HepG2 (cell line): ENCODE measurements around the gene CAB39. TPM values are rescaled to one million over a fixed set of nuclear protein-coding genes. Genes with fewer than 3 reads are reported as not detected.

Experiments used
- ATAC-seq: fragments of 200-7000 bp; cut with Tn5 transposase; 3 replicates; pipeline ENCODE4 v1.9.1; 2020; ENCODE audit warnings: mild to moderate bottlenecking, moderate library complexity
- BruUV-seq: library from RNA; stranded (reverse); fragments of 400-500 nt; replicated peaks from 2 replicates; lab custom pipeline; 2021; lab: Mats Ljungman, UMichigan
- CTCF ChIA-PET: fragments of 300-600 bp; formaldehyde crosslinking; extraction: SDS; loops from one replicate; lab custom pipeline; 2021; ENCODE audit warnings: low total read pairs, inconsistent platforms, low intra/inter-chr PET ratio; lab: Yijun Ruan, JAX
- POLR2A ChIA-PET: fragments of 350-600 bp; sonication (Branson Sonifier 250); formaldehyde crosslinking; loops from one replicate; lab custom pipeline; 2020; ENCODE audit warnings: antibody characterized with exemption, inconsistent platforms; lab: Yijun Ruan, JAX
- DNase-seq: peaks from one replicate; pipeline ENCODE4 v3.0.0-alpha.2; 2015; ENCODE audit warnings: low spot score
- FAIRE-seq: peaks from 3 replicates; lab custom pipeline; 2011; peaks lifted over from hg19 to GRCh38; lab: Jason Lieb, UNC
- H2AFZ ChIP-seq: one replicate; pipeline ENCODE4 v1.6.1; 2011; ENCODE audit warnings: low read length, inconsistent platforms
- H3K27ac ChIP-seq: fragments of 300-600 bp; 3 replicates; pipeline ENCODE4 v1.8.0; 2011; ENCODE audit warnings: mixed run types, mild to moderate bottlenecking, mixed read lengths, low read length, inconsistent platforms; ENCODE audit not compliant: insufficient read depth; ENCODE audit errors: extremely low read length
- H3K27me3 ChIP-seq, 2 experiments: fragments of 200-600 bp in 1 of 2; 2 replicates in 1 of 2; 3 replicates in 1 of 2; pipeline versions ENCODE4 v1.6.0 to v1.8.0; 2011; ENCODE audit warnings: low read length in 2 of 2, mild to moderate bottlenecking in 2 of 2, moderate library complexity in 2 of 2, inconsistent platforms in 1 of 2; ENCODE audit not compliant: insufficient read depth in 2 of 2, control insufficient read depth in 1 of 2
- H3K36me3 ChIP-seq, 2 experiments: fragments of 200-600 bp in 1 of 2; replicated peaks in 1 of 2; 2 replicates in 1 of 2; 3 replicates in 1 of 2; pipeline versions ENCODE4 v1.5.1 to v1.8.0; 2011; ENCODE audit warnings: low read length in 2 of 2, inconsistent platforms in 1 of 2; ENCODE audit not compliant: insufficient read depth in 2 of 2, control insufficient read depth in 1 of 2
- H3K4me1 ChIP-seq: 2 replicates; pipeline ENCODE4 v1.5.1; 2012; ENCODE audit warnings: low read length, inconsistent platforms; ENCODE audit not compliant: insufficient read depth
- H3K4me2 ChIP-seq: 2 replicates; pipeline ENCODE4 v1.6.0; 2011; ENCODE audit warnings: low read depth, low read length, inconsistent platforms
- H3K4me3 ChIP-seq, 3 experiments: fragments of 200-600 bp in 1 of 3; sonication (generic), shearing (Covaris generic) in 1 of 3; replicated peaks in 1 of 3; 2 replicates each; pipeline ENCODE4 v1.5.1; 2011 to 2016; ENCODE audit warnings: low read length in 3 of 3, inconsistent platforms in 2 of 3, low read depth in 2 of 3, mild to moderate bottlenecking in 2 of 3, control low read depth in 1 of 3, mixed read lengths in 1 of 3; ENCODE audit not compliant: insufficient read depth in 1 of 3
- H3K79me2 ChIP-seq: one replicate; pipeline ENCODE4 v1.6.1; 2011; ENCODE audit warnings: low read length, inconsistent platforms; ENCODE audit not compliant: insufficient read depth
- H3K9ac ChIP-seq: 2 replicates; pipeline ENCODE4 v1.6.0; 2011; ENCODE audit warnings: mild to moderate bottlenecking, low read depth, low read length, inconsistent platforms; ENCODE audit not compliant: insufficient read depth
- H3K9me3 ChIP-seq: 2 replicates; pipeline ENCODE4 v1.5.1; 2012; ENCODE audit warnings: mild to moderate bottlenecking, low read length
- H4K20me1 ChIP-seq: 2 replicates; pipeline ENCODE4 v1.6.0; 2011; ENCODE audit warnings: inconsistent platforms, mild to moderate bottlenecking, low read length, moderate library complexity; ENCODE audit not compliant: insufficient read depth
- DRAP1 ChIP-seq: IDR thresholded peaks from 2 replicates; pipeline ENCODE4 v1.6.1; 2016; ENCODE audit warnings: missing genetic modification reagents, missing compliant biosample characterization
- IRF1 ChIP-seq: sonication (generic); formaldehyde crosslinking; IDR thresholded peaks from 2 replicates; pipeline ENCODE4 v1.4.0; 2020; ENCODE audit warnings: low read depth, mild to moderate bottlenecking, missing genetic modification reagents
- MLLT10 ChIP-seq: sonication (generic); formaldehyde crosslinking; IDR thresholded peaks from 2 replicates; pipeline ENCODE4 v1.4.0; 2020; ENCODE audit warnings: missing genetic modification reagents
- MLXIP ChIP-seq: sonication (generic); formaldehyde crosslinking; IDR thresholded peaks from 2 replicates; pipeline ENCODE4 v1.9.0; 2021; ENCODE audit warnings: missing genetic modification reagents, borderline replicate concordance
- RBM22 ChIP-seq: fragments of 200-400 bp; formaldehyde crosslinking; optimal IDR thresholded peaks from 2 replicates; pipeline ENCODE3; 2017; ENCODE audit warnings: mild to moderate bottlenecking, low read length, moderate library complexity
- SALL1 ChIP-seq: sonication (generic); formaldehyde crosslinking; IDR thresholded peaks from 2 replicates; pipeline ENCODE4 v1.8.0; 2022; ENCODE audit warnings: mild to moderate bottlenecking, missing genetic modification reagents
- ZNF264 ChIP-seq: sonication (generic); formaldehyde crosslinking; IDR thresholded peaks from 2 replicates; pipeline ENCODE4 v1.4.0; 2020; ENCODE audit warnings: missing genetic modification reagents
- ZNF282 ChIP-seq: fragments of 450-650 bp; IDR thresholded peaks from 2 replicates; pipeline ENCODE4 v1.6.1; 2018; ENCODE audit not compliant: partially characterized antibody
- ZNF362 ChIP-seq: sonication (generic); formaldehyde crosslinking; IDR thresholded peaks from 2 replicates; pipeline ENCODE4 v1.4.0; 2020; ENCODE audit warnings: missing genetic modification reagents, mild to moderate bottlenecking, borderline replicate concordance
- WGBS: methylation state at CpG from one replicate; pipeline ENCODE4 v1.1.6; 2017; ENCODE audit warnings: low lambda C conversion rate; 5-methylcytosine and 5-hydroxymethylcytosine counted together
- in situ Hi-C: cut with HindIII; loops from 2 replicates; pipeline ENCODE4 v1.10.0; 2017; ENCODE audit warnings: low pct_unique_long_range_greater_than_20kb; ENCODE audit not compliant: extremely low pct_ligation_motif_present
- intact Hi-C: fragments of 100-400 bp; cut with micrococcal nuclease; formaldehyde crosslinking; loops from one replicate; pipeline ENCODE4 v1.10.0; 2022; ENCODE audit not compliant: unreplicated experiment
- polyA plus RNA-seq, 8 experiments: library from polyadenylated mRNA; depleted of rRNA in 3 of 8; stranded (reverse) in 7 of 8; unstranded in 1 of 8; fragments of >200 nt; fragmentation: Illumina TruSeq in 4 of 8; extraction: Trizol in 4 of 8; gene quantifications; 2 replicates each; pipeline versions ENCODE4 v1.2.1 to v1.2.3, GENCODE V29; 2011 to 2016; ENCODE audit warnings: low read depth in 4 of 8, missing spikeins in 1 of 8, mixed read lengths in 1 of 8; ENCODE audit not compliant: insufficient read depth in 1 of 8
- total RNA-seq, 5 experiments: library from RNA; depleted of rRNA; stranded (reverse); fragments of >200 nt; fragmentation: Illumina TruSeq; extraction: Trizol; gene quantifications; 2 replicates each; pipeline ENCODE4 v1.2.3, GENCODE V29; 2016; ENCODE audit warnings: low read depth in 1 of 5

Gene CAB39
- total and polyA plus RNA-seq, 2 of the 13 experiments (the other 11 are each of a cell fraction or from before 2014, with no cell fraction given), result 19.3 to 45.3 TPM

GRCh38 chr2:230823264-230823964 lies 110.8 kb downstream of the CAB39 start:
- Histone ChIP-seq H3K36me3 (peaks cover 6 to 7% of the 10 kb centered on the region in 2 experiments; a peak in 4 of 5 replicates), H4K20me1 (no peaks in the 10 kb centered on the region), H3K4me1 (no peaks in the 10 kb centered on the region), H3K27ac (no peak overlapping the region), H3K79me2 (no peaks in the 10 kb centered on the region), H3K4me3 (no peak overlapping the region), H3K9ac (no peak overlapping the region), H2AFZ (no peak overlapping the region), H3K4me2 (no peak overlapping the region), H3K9me3 (no peaks in the 10 kb centered on the region), H3K27me3 (peaks cover 0 to 21% of the 10 kb centered on the region in 2 experiments; a peak in 4 of 5 replicates)
- no peak for FAIRE-seq
- peak; percentile 12 for ATAC-seq
- WGBS, result 56% methylated on average over 10 of the region's 10 CpGs
- ChIA-PET CTCF (interaction anchor here (1.7 to 3.0 kb wide), 2 partner anchors 26 to 164 kb away, joined by 15 to 25 read pairs; no protein-coding TSS in a partner anchor), POLR2A (no interaction called here)
- TF ChIP-seq IRF1 (CRISPR knock-in tag) (no peak), RBM22 (peak; percentile 93)
- in situ Hi-C loops (loop anchor here (5.0 to 25.0 kb wide), 2 partner anchors 164 to 811 kb away; no protein-coding TSS in a partner anchor), intact Hi-C loops (no loop called here)
- no peak for DNase-seq
- no TSS peak for BruUV-seq

- Histone ChIP-seq H3K9ac (0 out of 2 replicates have a peak overlapping the region, but pooled peaks have one; percentile 12), H3K79me2 (no peaks in the 10 kb centered on the region), H3K9me3 (no peaks in the 10 kb centered on the region), H4K20me1 (no peaks in the 10 kb centered on the region), H3K36me3 (peaks cover 0 to 3% of the 10 kb centered on the region in 2 experiments; a peak in 1 of 5 replicates), H3K27me3 (peaks cover 2 to 24% of the 10 kb centered on the region in 2 experiments; a peak in 4 of 5 replicates), H3K4me2 (peak overlapping the region; percentile 70), H3K4me3 (peak overlapping the region in 2 of 3 experiments; percentile 28 to 36; a peak in 2 of 6 replicates), H3K4me1 (no peaks in the 10 kb centered on the region), H3K27ac (no peak overlapping the region), H2AFZ (no peak overlapping the region)
- WGBS, result 21% methylated on average over 14 of the region's 14 CpGs
- ChIA-PET CTCF (interaction anchor here (1.7 to 3.0 kb wide), 2 partner anchors 25 to 163 kb away, joined by 15 to 25 read pairs; no protein-coding TSS in a partner anchor), POLR2A (interaction anchor here (1.0 kb wide), 1 partner anchor 229 kb away, joined by 3 read pairs; no protein-coding TSS in a partner anchor)
- no TSS peak for BruUV-seq
- FAIRE-seq (peak; percentile 80), ATAC-seq (peak; percentile 91), DNase-seq (peak; percentile 87)
- in situ Hi-C loops (loop anchor here (5.0 to 25.0 kb wide), 2 partner anchors 163 to 812 kb away; no protein-coding TSS in a partner anchor), intact Hi-C loops (loop anchor here (1.0 kb wide), 2 partner anchors 24 to 163 kb away; no protein-coding TSS in a partner anchor)
- TF ChIP-seq ZNF362, result no peak
- TF ChIP-seq DRAP1, result no peak
- no peak for TF ChIP-seq MLXIP
- TF ChIP-seq ZNF264, result no peak
- TF ChIP-seq ZNF282, result no peak
- TF ChIP-seq MLLT10, result no peak
- peak; percentile 30; the same call in 1 of the 2 replicates for TF ChIP-seq SALL1 (CRISPR knock-in tag)
Measured at GRCh38 chr2:230824406-230824978, 111.8 kb downstream of the CAB39 start.
